H9 (cell line): ENCODE results near the gene SLC6A3. TPM values are rescaled to one million over a fixed set of nuclear protein-coding genes. Genes with fewer than 3 reads are reported as not detected.

Source experiments
- DNase-seq: peaks from one replicate; pipeline ENCODE4 v3.0.0-alpha.2; 2017
- H2AFZ ChIP-seq: one replicate; pipeline ENCODE4 v1.6.1; 2013; ENCODE audit warnings: mild to moderate bottlenecking, low read length, control low read depth, moderate library complexity
- H2AK5ac ChIP-seq: 2 replicates; pipeline ENCODE4 v1.6.1; 2013; ENCODE audit warnings: low read length, control low read depth, mixed read lengths; ENCODE audit not compliant: insufficient read length
- H2BK120ac ChIP-seq: one replicate; pipeline ENCODE4 v1.6.1; 2013; ENCODE audit warnings: low read depth, mild to moderate bottlenecking, low read length, control low read depth, inconsistent platforms; ENCODE audit not compliant: poor library complexity, severe bottlenecking
- H2BK12ac ChIP-seq: 2 replicates; pipeline ENCODE4 v1.6.1; 2013; ENCODE audit warnings: low read length, control low read depth, mixed read lengths, low read depth; ENCODE audit not compliant: insufficient read length
- H2BK15ac ChIP-seq: 2 replicates; pipeline ENCODE4 v1.6.1; 2013; ENCODE audit warnings: low read depth, low read length, control low read depth
- H2BK20ac ChIP-seq: one replicate; pipeline ENCODE4 v1.6.1; 2013; ENCODE audit warnings: low read depth, mild to moderate bottlenecking, low read length, control low read depth, inconsistent platforms; ENCODE audit not compliant: poor library complexity, severe bottlenecking
- H2BK5ac ChIP-seq: 2 replicates; pipeline ENCODE4 v1.6.1; 2013; ENCODE audit warnings: low read length, control low read depth, mixed read lengths; ENCODE audit not compliant: insufficient read length
- H3K14ac ChIP-seq: 2 replicates; pipeline ENCODE4 v1.6.1; 2013; ENCODE audit warnings: low read length, control low read depth; ENCODE audit not compliant: insufficient read depth
- H3K18ac ChIP-seq: 2 replicates; pipeline ENCODE4 v1.6.1; 2013; ENCODE audit warnings: low read depth, mild to moderate bottlenecking, mixed read lengths, low read length, control low read depth; ENCODE audit not compliant: insufficient read length
- H3K23ac ChIP-seq: 2 replicates; pipeline ENCODE4 v1.6.1; 2013; ENCODE audit warnings: low read length, control low read depth, mixed read lengths, low read depth; ENCODE audit not compliant: insufficient read length
- H3K23me2 ChIP-seq: 2 replicates; pipeline ENCODE4 v1.6.1; 2013; ENCODE audit warnings: low read depth, mild to moderate bottlenecking, mixed read lengths, low read length, control low read depth; ENCODE audit not compliant: insufficient read length, poor library complexity, severe bottlenecking
- H3K27ac ChIP-seq: 2 replicates; pipeline ENCODE4 v1.5.1; 2013; ENCODE audit warnings: low read length, control low read depth, mixed read lengths, low read depth; ENCODE audit not compliant: insufficient read length
- H3K27me3 ChIP-seq: 2 replicates; pipeline ENCODE4 v1.6.1; 2013; ENCODE audit warnings: low read length, control low read depth, inconsistent platforms; ENCODE audit not compliant: insufficient read depth
- H3K4ac ChIP-seq: 2 replicates; pipeline ENCODE4 v1.6.1; 2013; ENCODE audit warnings: low read depth, mild to moderate bottlenecking, control low read depth, inconsistent platforms, low read length, moderate library complexity
- H3K4me1 ChIP-seq: 2 replicates; pipeline ENCODE4 v1.6.1; 2013; ENCODE audit warnings: low read length, control low read depth, inconsistent platforms; ENCODE audit not compliant: insufficient read depth
- H3K4me2 ChIP-seq: 2 replicates; pipeline ENCODE4 v1.6.1; 2013; ENCODE audit warnings: low read length, control low read depth, mixed read lengths; ENCODE audit not compliant: insufficient read length, insufficient read depth
- H3K56ac ChIP-seq: 2 replicates; pipeline ENCODE4 v1.6.1; 2013; ENCODE audit warnings: low read depth, mild to moderate bottlenecking, mixed read lengths, low read length, control low read depth; ENCODE audit not compliant: insufficient read length
- H3K79me1 ChIP-seq: 2 replicates; pipeline ENCODE4 v1.6.1; 2013; ENCODE audit warnings: low read depth, mild to moderate bottlenecking, moderate library complexity, low read length, control low read depth, inconsistent platforms; ENCODE audit not compliant: insufficient read depth, poor library complexity, severe bottlenecking
- H3K79me2 ChIP-seq: 2 replicates; pipeline ENCODE4 v1.6.1; 2013; ENCODE audit warnings: low read length, control low read depth, inconsistent platforms; ENCODE audit not compliant: insufficient read depth
- H3K9ac ChIP-seq: 2 replicates; pipeline ENCODE4 v1.6.1; 2013; ENCODE audit warnings: low read length, control low read depth, mixed read lengths; ENCODE audit not compliant: insufficient read length; ENCODE audit errors: extremely low read depth
- H3K9me3 ChIP-seq: one replicate; pipeline ENCODE4 v1.6.1; 2013; ENCODE audit warnings: low read depth, low read length, inconsistent platforms; ENCODE audit not compliant: control insufficient read depth
- H3T11ph ChIP-seq: one replicate; pipeline ENCODE4 v1.6.1; 2013; ENCODE audit warnings: mild to moderate bottlenecking, low read length, control low read depth, inconsistent platforms
- H4K20me1 ChIP-seq: one replicate; pipeline ENCODE4 v1.6.1; 2013; ENCODE audit not compliant: control insufficient read depth, insufficient read length, insufficient read depth
- H4K5ac ChIP-seq: 2 replicates; pipeline ENCODE4 v1.6.1; 2013; ENCODE audit warnings: low read depth, mild to moderate bottlenecking, mixed read lengths, low read length, control low read depth; ENCODE audit not compliant: insufficient read length
- H4K8ac ChIP-seq: replicated peaks from 2 replicates; pipeline ENCODE4 v1.6.1; 2013; ENCODE audit warnings: low read length, control low read depth, mixed read lengths, low read depth; ENCODE audit not compliant: insufficient read length
- H4K91ac ChIP-seq: 2 replicates; pipeline ENCODE4 v1.6.1; 2013; ENCODE audit warnings: low read depth, mild to moderate bottlenecking, moderate library complexity, mixed read lengths, low read length, control low read depth; ENCODE audit not compliant: insufficient read length
- H3K27ac Mint-ChIP-seq, 3 experiments: 2 replicates in 2 of 3; 3 replicates in 1 of 3; pipeline ENCODE4 v1.8.0; 2020 to 2021; ENCODE audit warnings: mixed read lengths in 3 of 3, mild to moderate bottlenecking in 1 of 3, moderate library complexity in 1 of 3
- H3K27me3 Mint-ChIP-seq: 2 replicates; pipeline ENCODE4 v1.8.0; 2021; ENCODE audit warnings: low read depth, mild to moderate bottlenecking, moderate library complexity, mixed read lengths
- H3K36me3 Mint-ChIP-seq, 3 experiments: 2 replicates in 2 of 3; 3 replicates in 1 of 3; pipeline ENCODE4 v1.8.0; 2020 to 2021; ENCODE audit warnings: low read depth in 3 of 3, mixed read lengths in 3 of 3; ENCODE audit not compliant: insufficient read depth in 1 of 3
- H3K4me1 Mint-ChIP-seq, 2 experiments: 2 replicates each; pipeline ENCODE4 v1.8.0; 2020; ENCODE audit warnings: mixed read lengths in 2 of 2
- H3K4me3 Mint-ChIP-seq, 2 experiments: 2 replicates in 1 of 2; 3 replicates in 1 of 2; pipeline ENCODE4 v1.8.0; 2020 to 2021; ENCODE audit warnings: mild to moderate bottlenecking in 2 of 2, mixed read lengths in 2 of 2, moderate library complexity in 1 of 2
- H3K9me3 Mint-ChIP-seq, 2 experiments: 2 replicates in 1 of 2; 3 replicates in 1 of 2; pipeline ENCODE4 v1.8.0; 2020; ENCODE audit warnings: mild to moderate bottlenecking in 2 of 2, mixed read lengths in 2 of 2, moderate library complexity in 1 of 2
- CTCF ChIP-seq: fragments of 200-600 bp; sonication (generic); conservative IDR thresholded peaks from 3 replicates; pipeline ENCODE4 v1.8.0; 2021; ENCODE audit warnings: antibody characterized with exemption, mild to moderate bottlenecking
- WGBS: extraction: QIAGEN DNeasy Blood & Tissue Kit; methylation state at CpG from one replicate; pipeline ENCODE4 v1.1.7; 2013; ENCODE audit warnings: missing lambda C conversion rate, low lambda C conversion rate, mixed read lengths; ENCODE audit not compliant: insufficient read length; ENCODE audit errors: extremely low coverage; 5-methylcytosine and 5-hydroxymethylcytosine counted together
- total RNA-seq: library from RNA; stranded (reverse); gene quantifications from 2 replicates; pipeline ENCODE4 v1.2.1, GENCODE V29; 2021

Gene SLC6A3
- total RNA-seq, 1 experiment from 2014 or later, result 0.61 TPM

- H2AFZ ChIP-seq, result no peak overlapping the region
- H3K18ac ChIP-seq, result no peak overlapping the region
- no peak for DNase-seq
- WGBS, result no CpG with 5 or more reads among the region's 37 CpGs
- H2BK12ac ChIP-seq, result no peak overlapping the region
- Mint-ChIP-seq H3K27ac (peak overlapping the region in 1 of 3 experiments; percentile 18; a peak in 1 of 7 replicates), H3K4me3 (no peak overlapping the region), H3K36me3 (peaks cover 58 to 92% (median 87%) of the 10 kb centered on the region in 3 experiments), H3K9me3 (peaks cover 6 to 17% of the 10 kb centered on the region in 2 experiments; a peak in 4 of 5 replicates), H3K4me1 (peaks cover 0 to 5% of the 10 kb centered on the region in 2 experiments; a peak in 1 of 4 replicates), H3K27me3 (no peaks in the 10 kb centered on the region; the same call in 1 of the 2 replicates)
- no peak overlapping the region for H3K9ac ChIP-seq
- no peaks in the 10 kb centered on the region for H3K27me3 ChIP-seq
- H4K5ac ChIP-seq, result no peak overlapping the region
- no peak overlapping the region for H3T11ph ChIP-seq
- H4K20me1 ChIP-seq, result no peaks in the 10 kb centered on the region
- no peak overlapping the region for H3K4ac ChIP-seq
- no peak overlapping the region for H4K8ac ChIP-seq
- H3K27ac ChIP-seq, result no peak overlapping the region
- no peak overlapping the region for H3K4me2 ChIP-seq
- no peaks in the 10 kb centered on the region; the same call in 1 of the 2 replicates for H3K79me2 ChIP-seq
- H2AK5ac ChIP-seq, result no peak overlapping the region
- H2BK15ac ChIP-seq, result no peak overlapping the region
- H2BK5ac ChIP-seq, result no peak overlapping the region
- no peak for TF ChIP-seq CTCF
- H2BK20ac ChIP-seq, result no peak overlapping the region
- H4K91ac ChIP-seq, result no peak overlapping the region
- no peak overlapping the region for H2BK120ac ChIP-seq
- H3K14ac ChIP-seq, result no peak overlapping the region
- no peaks in the 10 kb centered on the region for H3K9me3 ChIP-seq
- H3K56ac ChIP-seq, result no peak overlapping the region
- no peaks in the 10 kb centered on the region for H3K4me1 ChIP-seq
- H3K79me1 ChIP-seq, result no peaks in the 10 kb centered on the region
- no peaks in the 10 kb centered on the region for H3K23me2 ChIP-seq
- H3K23ac ChIP-seq, result no peak overlapping the region
These were observed 21.5 kb upstream of the SLC6A3 start for GRCh38 chr5:1466631-1467265.
